Stimulated activated CD4-positive, alpha-beta T cell treated with anti-CD3 and anti-CD28 coated beads, Interleukin-2, amount 100 ng/mL, for 24 hours (primary cell): ENCODE results near the gene CCDC85C.

ENCODE experiments used
- DNase-seq, 2 donors: peaks; one replicate each; pipeline ENCODE4 v3.0.0-alpha.2; 2020

Gene CCDC85C

DNA sequence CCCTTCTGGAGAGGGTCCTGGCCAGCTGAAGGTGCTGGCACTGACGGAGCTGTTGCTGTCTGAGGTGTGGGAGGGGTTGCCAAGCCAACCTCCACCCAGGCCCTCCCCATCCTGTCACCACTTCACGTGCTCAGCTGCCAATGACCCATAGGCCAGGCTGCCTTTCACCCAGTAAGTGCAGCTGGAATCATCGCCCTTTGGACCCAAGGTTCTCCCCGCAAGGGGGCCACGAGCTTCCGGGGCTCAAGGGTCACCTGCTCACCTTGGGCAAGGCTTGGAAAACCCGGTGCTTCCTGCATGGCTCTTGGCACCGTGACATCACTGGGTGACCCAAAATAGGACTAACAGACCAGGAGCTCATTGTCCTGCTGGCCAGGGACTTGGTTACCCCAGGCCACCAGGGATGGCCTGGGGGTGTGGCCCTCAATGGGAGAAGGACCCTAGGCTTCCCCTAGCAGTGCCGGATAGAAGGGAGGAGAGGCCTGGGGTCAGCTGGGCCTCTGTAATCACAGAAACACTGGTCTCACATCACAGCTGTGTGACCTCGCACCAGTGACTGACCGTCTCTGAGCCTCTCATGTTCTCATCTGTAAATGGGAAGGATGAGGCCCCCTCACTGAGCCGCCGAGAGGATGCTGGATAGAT lies 51.3 kb downstream of the CCDC85C start:
- DNase-seq: no peak

DNA sequence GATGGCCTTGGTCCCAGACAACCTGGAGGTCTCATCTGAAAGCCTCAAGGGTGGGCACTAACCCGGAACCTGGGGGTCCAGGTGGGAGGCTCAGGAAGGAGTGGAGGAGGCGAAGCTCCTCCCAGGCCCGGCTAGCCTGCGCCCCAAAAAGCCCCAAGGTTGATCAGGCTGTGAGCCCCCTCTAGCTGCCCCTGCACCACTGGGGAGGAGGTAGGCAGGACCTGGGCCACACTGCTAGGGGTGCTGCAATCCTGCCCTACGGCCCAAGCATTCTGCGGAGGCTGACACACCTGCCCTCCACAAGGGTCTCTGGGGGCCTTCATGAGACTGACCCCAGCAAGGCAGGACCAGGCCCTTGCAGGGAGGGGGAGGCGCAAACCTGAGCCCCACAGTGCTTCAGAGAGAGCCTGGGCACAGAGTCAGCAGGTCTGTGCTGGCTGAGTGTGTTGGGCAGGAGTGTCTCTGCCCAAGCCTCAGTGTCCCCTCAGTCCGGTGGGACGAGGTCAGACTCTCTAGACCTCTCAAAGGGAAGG lies 51.9 kb downstream of the CCDC85C start:
- no peak for DNase-seq

DNA sequence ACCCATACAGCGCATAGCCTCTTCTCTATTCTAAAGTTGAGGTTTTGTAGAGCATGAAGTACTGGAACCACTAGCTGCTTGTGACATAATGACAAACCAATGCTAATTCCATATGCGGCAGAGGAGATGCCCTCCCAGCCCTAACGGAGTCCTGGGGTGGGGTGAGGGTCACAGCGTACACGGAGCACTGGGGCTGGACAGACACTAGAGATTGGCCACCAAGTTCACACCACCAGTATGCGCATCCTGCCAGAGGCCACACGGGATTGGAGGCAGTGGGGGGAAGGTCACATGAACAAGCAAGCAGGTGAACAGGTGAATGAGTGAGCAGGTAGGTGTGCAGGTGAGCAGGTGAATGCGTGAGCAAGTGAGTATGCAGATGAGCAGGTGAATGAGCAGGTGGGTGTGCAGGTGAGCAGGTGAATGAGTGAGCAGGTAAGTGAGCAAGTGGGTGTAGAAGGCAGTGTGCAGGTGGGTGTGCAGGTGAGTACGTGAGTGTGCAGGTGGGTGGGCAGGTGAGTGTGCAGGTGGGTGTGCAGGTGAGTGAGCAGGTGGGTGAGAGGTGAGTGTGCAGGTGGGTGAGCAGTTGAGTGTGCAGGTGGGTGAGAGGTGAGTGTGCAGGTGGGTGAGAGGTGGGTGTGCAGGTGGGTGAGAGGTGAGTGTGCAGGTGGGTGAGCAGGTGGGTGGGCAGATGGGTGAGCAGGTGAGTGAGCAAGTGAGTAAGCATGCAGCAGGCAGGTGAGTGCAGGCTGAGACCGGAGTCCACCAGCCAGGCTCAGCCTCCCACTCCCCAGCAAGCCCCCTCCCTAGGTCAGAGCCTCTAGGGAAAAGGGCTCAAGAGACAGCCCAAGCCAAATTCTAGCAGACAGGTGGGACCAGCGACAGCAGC lies 52.7 kb downstream of the CCDC85C start:
- no peak for DNase-seq

DNA sequence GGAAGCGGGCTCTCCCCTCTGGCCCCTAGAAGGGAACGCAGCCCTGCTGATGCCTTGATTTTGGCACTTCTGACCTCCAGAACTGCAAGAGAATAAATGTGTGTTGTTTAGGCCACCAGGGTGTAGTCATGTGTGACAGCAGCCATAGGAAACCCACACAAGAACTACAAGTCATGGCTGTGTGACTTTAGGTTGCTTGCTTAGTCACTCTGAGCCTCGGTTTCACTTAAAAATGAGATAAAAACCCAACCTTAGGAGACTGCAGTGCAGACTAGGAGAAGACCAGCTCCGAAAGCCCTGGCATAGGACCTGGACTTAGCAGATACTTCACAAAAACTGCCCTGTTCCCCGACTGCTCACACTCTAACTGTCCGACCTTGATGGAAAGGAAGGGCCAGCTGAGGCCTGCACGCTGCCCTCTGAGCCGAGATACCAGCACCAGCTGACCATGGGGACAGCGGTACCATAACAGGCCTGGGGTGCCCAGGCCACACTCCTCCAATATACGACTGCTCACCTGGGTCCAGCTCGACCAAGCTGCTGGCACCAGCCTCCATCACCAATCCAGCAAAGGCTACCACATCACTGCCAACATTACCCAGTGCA lies 53.5 kb downstream of the CCDC85C start:
- DNase-seq: no peak

DNA sequence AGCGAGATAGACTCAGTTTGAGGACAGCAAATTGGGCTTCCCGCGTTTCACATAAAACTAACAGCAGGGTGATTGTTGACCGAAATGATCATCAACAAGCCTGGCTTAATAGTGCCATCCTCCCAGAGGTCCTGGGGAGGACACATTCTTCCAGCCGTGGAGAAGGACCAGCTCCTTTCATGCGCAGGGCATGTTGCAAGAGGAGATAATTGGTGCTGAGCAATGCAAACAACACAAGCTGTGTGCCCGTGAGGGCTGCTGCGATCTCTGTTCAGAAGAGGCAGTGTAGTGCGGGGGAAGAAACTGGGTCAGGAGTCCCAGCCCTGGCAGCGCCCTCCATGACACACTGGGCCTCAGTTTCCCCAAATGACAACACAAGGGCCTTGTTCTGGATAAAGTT lies 54.3 kb downstream of the CCDC85C start:
- no peak for DNase-seq

DNA sequence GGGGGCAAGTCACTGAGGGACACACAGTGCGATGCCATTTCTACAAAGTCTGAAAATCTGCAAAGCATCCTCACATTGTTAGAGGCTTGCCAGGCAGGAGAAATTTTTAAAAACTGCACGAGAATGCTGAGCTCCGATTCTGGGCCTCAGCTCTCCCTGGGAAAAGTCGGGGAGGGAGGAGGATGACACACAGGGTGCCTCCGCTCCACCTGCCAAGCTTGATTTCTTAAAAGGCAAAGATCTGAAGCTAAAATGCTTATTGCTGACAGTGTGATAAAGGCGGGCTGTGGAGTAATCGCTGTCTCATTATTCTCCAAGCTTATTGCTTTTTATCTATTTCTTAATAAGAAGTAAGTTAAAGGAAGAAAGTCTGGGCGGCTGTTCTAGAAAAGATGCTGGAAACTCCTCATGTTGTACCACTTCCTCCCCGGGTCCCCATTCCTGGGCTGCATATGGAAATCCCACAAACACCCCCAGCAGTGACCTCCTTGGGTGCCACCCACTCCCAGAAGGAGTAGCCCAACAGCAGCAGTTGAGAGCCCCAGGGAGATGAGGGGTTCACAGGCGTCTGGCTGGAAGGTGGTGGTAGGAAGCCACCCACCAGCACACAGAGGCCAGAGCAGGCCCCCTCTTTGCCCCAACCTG lies 55.0 kb downstream of the CCDC85C start:
- DNase-seq: no peak

DNA sequence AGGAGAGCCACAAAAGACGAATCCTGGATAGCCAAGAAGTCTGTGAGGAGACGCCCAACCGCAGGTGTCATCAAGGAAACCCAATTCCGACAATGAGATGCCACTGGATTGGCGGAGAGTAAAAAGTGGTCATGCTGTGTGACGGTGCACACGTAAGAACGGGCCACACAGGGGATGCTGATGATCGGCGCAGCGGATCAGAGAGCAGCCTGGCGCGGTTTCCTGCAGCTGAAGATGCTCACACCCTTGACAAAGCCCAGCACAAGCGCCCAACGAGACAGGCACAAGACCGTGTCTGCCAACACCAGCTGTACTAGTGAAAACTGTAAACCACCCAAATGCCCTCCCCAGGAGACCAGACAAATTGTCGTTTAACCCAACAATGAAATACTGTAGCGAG lies 55.8 kb downstream of the CCDC85C start:
- no peak for DNase-seq

DNA sequence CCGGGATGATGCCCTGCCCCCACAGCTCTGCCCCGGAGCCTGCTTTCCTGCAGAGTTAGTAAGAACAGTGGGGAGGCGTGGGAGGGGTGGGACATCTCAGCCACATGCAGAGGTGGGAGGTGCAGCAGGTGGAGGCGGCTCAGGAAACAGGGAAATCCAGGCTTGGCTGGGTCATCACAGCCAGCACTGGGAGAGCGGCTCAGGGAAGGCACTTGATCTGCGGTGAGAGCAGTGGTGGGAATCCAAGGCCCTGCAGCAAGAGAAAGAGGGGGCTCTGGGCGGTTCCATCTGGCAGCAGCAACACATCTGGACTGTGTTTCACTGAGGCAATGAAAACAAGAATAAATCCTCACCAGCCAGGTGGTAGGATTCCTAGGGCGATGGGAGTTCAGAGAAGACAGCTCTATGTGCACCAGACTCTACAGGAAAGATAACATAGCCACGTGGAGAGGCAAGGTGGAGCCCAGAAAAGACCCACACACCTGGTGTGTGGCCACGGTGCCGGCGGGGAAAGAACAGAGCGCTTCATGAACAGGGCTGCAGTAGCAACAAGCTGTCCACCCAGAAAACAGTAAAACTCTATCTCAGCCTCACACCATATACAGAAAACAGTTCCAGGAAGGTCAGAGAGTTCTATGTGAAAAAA lies 57.6 kb downstream of the CCDC85C start:
- no peak for DNase-seq

DNA sequence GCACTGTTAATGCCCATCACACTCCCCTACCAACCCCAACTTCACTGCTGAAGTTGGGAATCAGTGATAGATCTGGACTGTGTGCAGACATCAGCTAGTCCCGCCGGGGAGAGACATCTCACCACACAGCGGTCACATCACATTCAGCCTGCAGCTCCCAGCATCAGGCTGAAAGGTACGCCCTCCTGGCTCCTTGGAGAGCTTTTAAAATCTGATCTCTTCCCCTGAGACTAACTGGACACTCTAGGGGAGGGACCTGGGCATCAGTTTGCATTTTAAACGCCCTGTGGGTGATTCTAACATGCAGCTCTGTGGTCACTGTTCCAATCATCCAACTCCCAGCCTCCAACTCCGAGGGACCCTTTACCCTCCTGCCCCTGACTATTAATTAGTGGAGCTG lies 58.4 kb downstream of the CCDC85C start:
- no peak for DNase-seq

DNA sequence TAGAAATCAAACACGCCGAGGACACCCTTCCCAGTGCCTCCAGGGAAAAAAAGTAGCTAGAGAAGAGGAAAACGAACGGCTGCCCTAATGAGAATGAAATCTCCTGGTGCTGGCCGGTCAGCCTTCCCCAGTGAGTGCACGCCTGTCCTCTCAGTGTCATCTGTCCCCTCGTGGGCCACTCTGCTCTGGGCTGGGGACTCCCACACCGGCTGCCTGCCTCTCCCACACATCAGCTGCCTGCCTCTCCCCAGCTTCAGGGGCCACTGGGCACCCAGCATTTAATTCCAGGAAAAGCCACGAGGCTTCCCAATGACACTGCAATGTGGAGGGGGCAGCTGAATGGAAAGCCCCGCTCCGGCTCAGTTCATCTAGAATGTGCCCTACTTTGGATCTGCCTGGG lies 59.0 kb downstream of the CCDC85C start:
- DNase-seq: no peak

DNA sequence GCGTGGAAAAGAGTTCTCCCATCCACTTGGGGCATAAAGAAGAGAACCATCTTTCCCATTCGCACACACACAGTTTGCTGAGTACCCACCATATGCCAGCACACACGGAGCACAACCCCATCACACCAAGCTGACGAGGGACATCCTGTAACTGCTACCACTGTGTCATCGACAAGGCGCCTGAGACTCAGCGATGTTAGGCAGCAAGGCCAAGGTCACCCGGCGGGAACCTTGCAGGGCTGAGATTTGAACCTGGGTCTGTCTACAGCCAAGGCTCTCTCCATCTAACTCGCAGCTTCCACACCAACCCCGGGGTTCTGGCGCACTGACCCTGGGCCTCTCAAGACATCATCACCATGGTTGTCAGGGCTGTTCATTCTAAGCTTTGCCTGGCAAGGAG lies 60.0 kb downstream of the CCDC85C start:
- no peak for DNase-seq

DNA sequence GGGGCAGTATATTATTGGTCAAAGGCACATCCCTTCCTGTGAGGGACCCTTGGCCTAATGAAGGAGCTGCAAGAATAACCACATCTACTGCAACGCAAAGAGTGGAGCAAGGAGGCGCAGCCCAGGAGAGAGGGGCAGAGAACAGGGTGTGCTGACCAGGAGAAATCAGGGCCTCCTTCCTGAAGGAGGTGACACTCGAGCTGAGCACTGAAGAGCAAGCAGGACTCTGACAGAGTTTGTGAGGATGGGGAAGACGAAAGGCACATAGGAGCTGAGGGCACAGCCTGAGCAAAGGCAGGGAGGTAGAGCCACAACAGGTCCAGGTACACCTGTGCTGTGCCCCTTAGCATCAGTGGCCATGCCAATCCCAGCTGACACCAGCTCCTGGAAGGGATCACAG lies 60.6 kb downstream of the CCDC85C start:
- DNase-seq: no peak

DNA sequence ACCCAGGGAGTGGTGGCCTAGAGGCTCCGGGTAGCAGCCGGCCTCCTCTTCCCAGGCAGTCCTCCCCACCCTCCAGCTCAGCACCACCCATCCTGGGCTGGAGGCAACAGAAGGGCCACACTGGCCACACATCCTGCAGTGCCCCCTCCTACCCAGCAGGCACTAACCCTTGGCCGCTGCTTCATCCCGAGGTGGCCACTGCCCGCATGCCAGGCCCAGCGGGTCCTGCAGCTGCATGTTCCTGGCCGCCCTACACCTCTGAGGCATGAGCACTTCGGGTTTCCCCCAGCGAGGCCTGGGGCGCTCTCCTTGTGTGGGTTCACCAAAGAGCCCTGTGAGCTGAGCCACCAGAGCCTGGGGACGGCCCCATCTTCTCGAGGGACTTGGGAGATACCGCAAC lies 61.4 kb downstream of the CCDC85C start:
- DNase-seq: no peak

DNA sequence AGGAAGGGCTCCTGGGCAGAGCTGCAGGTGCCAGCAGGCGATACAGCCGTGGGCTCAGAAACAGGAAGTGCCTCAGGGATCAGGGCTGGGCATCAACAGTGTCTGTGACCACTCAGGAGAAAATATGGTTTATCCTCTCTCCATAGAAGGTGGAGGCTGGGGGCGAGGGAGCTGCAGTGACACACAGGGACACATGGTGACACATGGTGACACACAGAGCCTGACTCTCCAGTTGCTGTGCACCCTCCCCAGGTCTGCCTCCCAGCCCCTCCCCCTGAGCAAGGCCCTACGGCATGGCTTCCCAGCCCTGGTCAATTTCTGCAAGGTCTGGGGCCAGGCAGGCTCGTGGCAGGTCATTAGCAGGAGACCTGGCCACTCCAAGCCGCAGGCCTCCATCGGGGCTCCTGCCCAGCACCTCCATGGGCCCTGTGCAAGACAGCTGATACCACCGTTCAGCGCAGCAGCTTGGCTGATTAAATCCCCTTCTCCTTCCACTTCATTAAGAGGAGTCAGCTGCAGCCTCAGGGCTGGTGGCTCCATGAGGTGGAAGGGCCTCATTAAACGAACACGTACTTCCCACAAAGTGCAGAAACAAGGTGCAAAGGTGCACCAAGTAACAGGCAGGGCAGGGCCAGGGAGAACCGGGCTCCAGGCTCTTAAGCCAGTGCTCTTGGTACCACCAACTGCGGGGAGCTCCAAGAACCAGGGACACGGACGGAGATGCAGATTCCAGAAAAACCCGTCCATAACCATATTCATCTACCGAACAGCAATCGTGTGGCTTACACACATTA lies 62.1 kb downstream of the CCDC85C start:
- DNase-seq: no peak

DNA sequence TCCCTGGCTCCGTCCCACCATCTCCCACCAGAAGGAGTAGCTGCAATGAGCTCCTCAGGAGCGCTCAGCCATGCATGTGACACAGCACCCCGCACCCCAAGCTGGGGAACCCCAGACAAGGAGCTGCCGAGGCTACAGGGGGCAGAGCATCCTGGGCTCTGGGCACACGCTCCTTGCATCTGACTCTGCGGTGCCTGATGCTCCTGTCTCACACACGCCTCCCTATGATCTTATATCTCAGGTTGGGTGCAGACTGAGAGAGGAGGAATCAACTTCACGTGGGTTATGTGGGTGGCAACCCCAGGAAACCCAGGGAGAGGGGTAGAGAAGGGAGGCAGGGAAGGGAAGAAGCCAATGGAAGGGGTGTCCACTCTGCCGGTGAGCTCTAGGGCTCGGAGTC lies 62.8 kb downstream of the CCDC85C start:
- no peak for DNase-seq

DNA sequence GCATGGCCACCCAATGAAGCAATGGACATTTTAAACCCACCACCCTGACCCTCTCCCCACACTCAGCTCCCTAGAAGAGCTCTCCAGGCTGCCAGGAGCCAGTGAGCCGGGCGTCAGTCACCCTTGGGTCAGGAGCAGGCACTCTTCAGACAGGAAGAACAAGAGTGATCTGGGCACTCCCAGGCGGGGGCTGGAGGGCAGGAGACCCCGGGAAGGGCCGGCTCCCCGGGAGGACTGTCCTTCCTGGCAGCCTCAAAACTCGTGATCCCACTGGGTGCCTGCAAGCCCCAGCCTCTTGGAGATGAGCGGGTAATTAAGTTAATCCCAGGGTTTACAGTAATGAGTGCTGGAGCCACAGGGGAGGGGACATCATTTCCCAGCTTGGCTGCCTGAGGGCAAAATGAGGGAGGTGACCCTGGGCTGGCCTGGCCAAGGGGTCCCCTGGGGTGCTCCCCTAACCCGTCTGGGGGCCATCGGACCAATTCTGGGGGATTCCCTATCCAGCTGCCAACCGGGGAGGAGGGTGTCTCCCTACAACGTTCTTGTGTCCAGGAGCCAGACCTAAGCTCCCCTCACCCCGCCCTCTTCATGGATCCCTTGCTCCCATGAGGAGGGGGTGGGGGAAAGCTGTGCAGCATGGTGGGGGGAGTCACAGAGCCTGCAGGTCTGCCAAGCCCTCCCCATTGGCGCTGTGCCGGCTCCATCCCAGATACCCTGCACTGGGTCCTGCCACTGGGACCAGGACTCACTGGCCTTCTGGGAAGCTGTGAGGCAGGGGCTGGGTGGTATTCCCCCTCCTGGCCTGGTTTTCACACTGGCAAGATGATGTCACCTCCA lies 63.6 kb downstream of the CCDC85C start:
- DNase-seq: no peak

DNA sequence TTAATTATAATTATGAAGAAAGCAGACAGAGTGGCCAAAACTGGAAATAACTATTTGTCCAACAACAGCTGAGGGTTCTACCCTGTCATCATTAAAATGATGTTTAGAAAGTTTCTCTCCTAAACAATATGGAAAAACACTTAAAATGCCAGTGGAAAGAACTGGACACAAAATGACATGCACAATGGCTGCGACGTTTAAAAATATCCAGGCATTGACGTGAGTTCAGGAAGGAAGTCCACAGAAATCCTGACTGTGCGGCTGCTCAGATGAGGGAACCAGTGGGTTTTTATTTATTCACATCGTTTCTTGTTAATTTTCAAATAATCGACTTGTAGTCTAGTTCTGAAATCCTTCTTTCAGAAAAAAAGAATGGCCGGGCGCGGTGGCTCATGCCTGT lies 64.5 kb downstream of the CCDC85C start:
- DNase-seq: no peak

DNA sequence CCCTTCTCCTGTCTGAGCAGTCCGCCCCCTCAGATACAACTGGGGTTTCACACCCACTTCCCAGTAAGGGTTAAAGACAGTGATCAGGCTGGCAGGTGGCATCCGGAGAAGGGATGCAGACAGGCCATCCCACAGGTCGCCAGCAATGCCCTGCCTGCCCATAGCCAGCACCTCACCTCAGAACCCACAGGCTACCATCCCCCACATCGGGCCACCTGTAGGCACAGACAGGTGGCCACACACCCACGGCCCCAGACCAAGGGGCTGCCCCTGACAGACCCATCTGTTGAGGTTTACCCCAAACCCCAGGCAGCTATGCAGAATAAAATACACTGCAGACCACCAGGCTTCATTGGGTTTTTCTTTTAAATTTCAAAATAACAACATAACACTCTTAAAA lies 65.3 kb downstream of the CCDC85C start:
- no peak for DNase-seq

DNA sequence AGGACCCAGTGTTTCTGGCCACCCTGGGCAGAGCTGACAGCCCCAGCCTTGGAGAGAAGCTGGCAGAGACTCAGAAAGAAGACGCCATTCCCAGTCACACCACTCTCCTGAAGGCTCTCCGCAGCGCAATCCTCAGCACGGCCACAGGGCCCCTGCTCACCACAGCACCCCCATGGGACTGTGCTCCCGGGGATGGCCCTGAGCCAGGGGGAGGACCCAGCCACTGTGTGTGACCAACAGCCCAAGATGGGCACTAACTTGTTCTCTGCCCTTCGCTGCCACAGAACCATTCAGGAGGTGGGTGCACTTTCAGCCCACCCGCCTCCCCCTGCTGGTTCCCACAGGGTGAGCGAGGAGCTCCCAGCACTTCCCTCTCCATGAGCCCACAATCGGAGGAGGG lies 65.7 kb downstream of the CCDC85C start:
- no peak for DNase-seq

DNA sequence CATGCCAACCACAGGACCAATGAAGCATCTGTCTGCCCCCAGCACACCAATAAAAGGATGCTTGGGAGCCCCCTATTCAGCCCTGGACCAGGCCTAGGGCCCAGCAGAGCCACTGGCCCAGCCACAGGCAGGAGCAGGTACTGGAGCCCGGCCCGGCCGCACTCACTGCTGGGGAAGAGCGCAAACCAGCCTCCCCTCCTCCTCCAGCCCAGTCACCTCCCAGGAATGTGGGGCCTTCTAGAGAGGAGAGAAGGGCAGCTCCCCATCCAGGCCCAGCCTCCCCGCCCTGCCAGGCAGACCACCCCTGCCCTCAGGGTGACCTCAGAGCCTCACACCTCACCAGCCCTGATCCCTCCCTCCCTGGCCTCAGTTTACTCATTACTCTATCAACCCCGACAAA lies 66.6 kb downstream of the CCDC85C start:
- no peak for DNase-seq
